ENCODE measurements around the gene FST. TPM values are rescaled to one million over a fixed set of nuclear protein-coding genes. Genes with fewer than 3 reads are reported as not detected.
A peak's percentile ranks its signal among the peaks of the same experiment; 100 is the strongest.

The FST gene
- total and polyA plus RNA-seq, 2 of the 13 experiments (the other 11 are each of a cell fraction or from before 2014, with no cell fraction given) = 38.6 to 136 TPM

- TF ChIP-seq ZNF782 (CRISPR knock-in tag; IDR thresholded peaks at IDR 0.05; ENCODE audit: borderline replicate concordance) (no peak), MIER2 (CRISPR knock-in tag; IDR thresholded peaks at IDR 0.05) (peak; percentile 37; the same call in 1 of the 2 replicates), MTERF4 (CRISPR knock-in tag; IDR thresholded peaks at IDR 0.05) (no peak), THRA (CRISPR knock-in tag; IDR thresholded peaks at IDR 0.05; ENCODE audit: borderline replicate concordance) (no peak; the same call in 1 of the 2 replicates), YY1 (IDR thresholded peaks at IDR 0.05; ENCODE audit: insufficient read depth, insufficient replicate concordance, low read depth, low read length) (no peak), MEF2D (CRISPR knock-in tag; IDR thresholded peaks at IDR 0.05) (0 out of 2 replicates have a peak, but pooled peaks have one; percentile 25), ZNF234 (CRISPR knock-in tag; conservative IDR thresholded peaks at IDR 0.05) (no peak), KLF9 (CRISPR knock-in tag; IDR thresholded peaks at IDR 0.05; ENCODE audit: low read depth) (no peak), BCL6 (CRISPR knock-in tag; IDR thresholded peaks at IDR 0.05) (peak; percentile 79), POLR2AphosphoS2 (IDR thresholded peaks at IDR 0.05; ENCODE audit: low read depth, low read length) (no peak), ZXDC (CRISPR knock-in tag; IDR thresholded peaks at IDR 0.05) (no peak), RELA (CRISPR knock-in tag; IDR thresholded peaks at IDR 0.05) (no peak), FOSL1 (CRISPR knock-in tag; IDR thresholded peaks at IDR 0.05; ENCODE audit: borderline replicate concordance) (no peak), ZNF781 (CRISPR knock-in tag; IDR thresholded peaks at IDR 0.05; ENCODE audit: borderline replicate concordance, not compliant biosample characterization) (no peak), ZNF317 (CRISPR knock-in tag; IDR thresholded peaks at IDR 0.05) (0 out of 2 replicates have a peak, but pooled peaks have one; percentile 58), RCOR2 (CRISPR knock-in tag; IDR thresholded peaks at IDR 0.05) (0 out of 2 replicates have a peak, but pooled peaks have one; percentile 27), ARHGAP35 (CRISPR knock-in tag; IDR thresholded peaks at IDR 0.05; ENCODE audit: borderline replicate concordance) (no peak), ZSCAN31 (CRISPR knock-in tag; IDR thresholded peaks at IDR 0.05; ENCODE audit: low read depth) (no peak), ELF1 (CRISPR knock-in tag; IDR thresholded peaks at IDR 0.05) (no peak), NONO (IDR thresholded peaks at IDR 0.05) (no peak), NONO (CRISPR knock-in tag; conservative IDR thresholded peaks at IDR 0.05) (peak; percentile 65; the same call in 1 of the 2 replicates), SSRP1 (CRISPR knock-in tag; IDR thresholded peaks at IDR 0.05) (0 out of 2 replicates have a peak, but pooled peaks have one; percentile 40), TFDP1 (CRISPR knock-in tag; IDR thresholded peaks at IDR 0.05; ENCODE audit: borderline replicate concordance) (no peak), ZNF556 (CRISPR knock-in tag; IDR thresholded peaks at IDR 0.05; ENCODE audit: borderline replicate concordance) (peak; percentile 33; the same call in 1 of the 2 replicates), SAP130 (CRISPR knock-in tag; IDR thresholded peaks at IDR 0.05; ENCODE audit: low read depth) (peak; percentile 80), ZNF614 (CRISPR knock-in tag; IDR thresholded peaks at IDR 0.05; ENCODE audit: borderline replicate concordance) (peak; percentile 76; the same call in 1 of the 2 replicates), ZNF768 (CRISPR knock-in tag; IDR thresholded peaks at IDR 0.05) (no peak)
Observed at GRCh38 chr5:53464722-53465121, 15.7 kb upstream of the FST start (continued).

Measured in HepG2 (cell line).